ENCODE results near the gene MINDY4B.
"Not testable (repeated sequence)": the region's sequence is repeated elsewhere in the genome, so short reads cannot be mapped to it uniquely, and the experiment has no call there.

MINDY4B gene

GRCh38 chr3:150898046-150898754 lies 7.0 kb downstream of the MINDY4B start:
- no peak for DNase-seq

GRCh38 chr3:150897592-150897991 lies 7.6 kb downstream of the MINDY4B start:
- no peak for DNase-seq

- no peak for DNase-seq
Observed at GRCh38 chr3:150890831-150891230, 14.4 kb downstream of the MINDY4B start.

- peak in 1 of 2 donors; percentile 47 for DNase-seq
Observed at GRCh38 chr3:150890295-150890694, 14.9 kb downstream of the MINDY4B start.

GRCh38 chr3:150889106-150889505 lies 16.1 kb downstream of the MINDY4B start:
- DNase-seq, result no peak

GRCh38 chr3:150887031-150887430 lies 18.2 kb downstream of the MINDY4B start:
- DNase-seq, result no peak

GRCh38 chr3:150885535-150885934 lies 19.7 kb downstream of the MINDY4B start:
- no peak for DNase-seq

- no peak for DNase-seq
Observed at GRCh38 chr3:150878996-150879575, 26.2 kb downstream of the MINDY4B start.

- no peak for DNase-seq
Observed at GRCh38 chr3:150878290-150878689, 26.9 kb downstream of the MINDY4B start.

GRCh38 chr3:150877303-150877702 lies 27.9 kb downstream of the MINDY4B start:
- no peak for DNase-seq

- no peak for DNase-seq
Observed at GRCh38 chr3:150876611-150877265, 28.5 kb downstream of the MINDY4B start.

- no peak for DNase-seq
Observed at GRCh38 chr3:150875548-150875947, 29.7 kb downstream of the MINDY4B start.

- DNase-seq, result no peak
Observed at GRCh38 chr3:150874666-150875219, 30.5 kb downstream of the MINDY4B start.

GRCh38 chr3:150871192-150871591 lies 34.0 kb downstream of the MINDY4B start:
- no peak for DNase-seq

- DNase-seq, result no peak
Observed at GRCh38 chr3:150870406-150870805, 34.8 kb downstream of the MINDY4B start.

GRCh38 chr3:150868282-150868681 lies 37.0 kb downstream of the MINDY4B start:
- no peak for DNase-seq

GRCh38 chr3:150867434-150867833 lies 37.8 kb downstream of the MINDY4B start:
- DNase-seq, result peak in 1 of 2 donors; percentile 25

GRCh38 chr3:150863921-150864320 lies 41.3 kb downstream of the MINDY4B start:
- DNase-seq, result not testable (repeated sequence)

- DNase-seq, result no peak
Observed at GRCh38 chr3:150861851-150862250, 43.4 kb downstream of the MINDY4B start.

- DNase-seq, result not testable (repeated sequence)
Observed at GRCh38 chr3:150857936-150858335, 47.3 kb downstream of the MINDY4B start.

GRCh38 chr3:150850191-150850590 lies 55.0 kb downstream of the MINDY4B start:
- DNase-seq, result no peak

GRCh38 chr3:150848864-150849263 lies 56.4 kb downstream of the MINDY4B start:
- DNase-seq, result no peak

GRCh38 chr3:150847433-150847832 lies 57.8 kb downstream of the MINDY4B start:
- no peak for DNase-seq

- DNase-seq, result no peak
Observed at GRCh38 chr3:150844484-150844883, 60.8 kb downstream of the MINDY4B start.

Measured in bone marrow (tissue), 2 donors.